ENCODE measurements around the gene CORO7. TPM values are rescaled to one million over a fixed set of nuclear protein-coding genes. Genes with fewer than 3 reads are reported as not detected.
A peak's percentile ranks its signal among the peaks of the same experiment; 100 is the strongest.

The CORO7 gene
- total RNA-seq, 1 experiment from 2014 or later, result 9.2 TPM

DNA sequence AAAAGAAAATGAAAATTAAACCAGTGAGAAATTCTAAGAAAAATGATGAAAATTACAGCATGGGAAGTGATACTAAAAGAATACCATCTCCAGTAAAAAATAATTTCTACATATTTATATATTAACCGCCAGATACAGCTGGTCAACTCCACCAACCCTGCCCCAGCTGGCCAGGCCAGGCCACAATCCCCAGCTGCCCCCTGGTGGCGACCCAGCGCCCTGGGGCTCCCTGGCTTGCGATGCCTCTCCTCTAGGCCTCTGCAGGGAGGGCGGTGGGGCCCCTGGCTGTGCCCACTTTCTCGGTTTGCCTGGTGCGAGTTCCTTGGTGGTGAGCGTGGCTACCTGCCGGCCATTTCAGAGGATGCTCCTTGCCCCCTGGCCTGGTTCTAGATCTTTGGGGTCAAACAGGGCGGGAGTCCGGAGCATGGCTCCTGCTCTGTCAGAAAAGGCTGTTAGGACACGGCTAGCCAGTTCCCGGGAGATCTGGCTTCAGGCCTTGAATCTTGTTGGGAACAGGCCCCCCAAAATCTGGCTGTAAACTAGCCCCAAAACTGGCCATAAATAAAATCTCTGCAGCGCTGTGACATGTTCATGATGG lies 86.0 kb downstream of the CORO7 start:
- Histone ChIP-seq H3K4me3 (no peak overlapping the region), H3K27me3 (no peaks in the 10 kb centered on the region), H3K9me3 (no peaks in the 10 kb centered on the region), H3K36me3 (peaks cover 57% of the 10 kb centered on the region)
- peak; percentile 78 for DNase-seq

DNA sequence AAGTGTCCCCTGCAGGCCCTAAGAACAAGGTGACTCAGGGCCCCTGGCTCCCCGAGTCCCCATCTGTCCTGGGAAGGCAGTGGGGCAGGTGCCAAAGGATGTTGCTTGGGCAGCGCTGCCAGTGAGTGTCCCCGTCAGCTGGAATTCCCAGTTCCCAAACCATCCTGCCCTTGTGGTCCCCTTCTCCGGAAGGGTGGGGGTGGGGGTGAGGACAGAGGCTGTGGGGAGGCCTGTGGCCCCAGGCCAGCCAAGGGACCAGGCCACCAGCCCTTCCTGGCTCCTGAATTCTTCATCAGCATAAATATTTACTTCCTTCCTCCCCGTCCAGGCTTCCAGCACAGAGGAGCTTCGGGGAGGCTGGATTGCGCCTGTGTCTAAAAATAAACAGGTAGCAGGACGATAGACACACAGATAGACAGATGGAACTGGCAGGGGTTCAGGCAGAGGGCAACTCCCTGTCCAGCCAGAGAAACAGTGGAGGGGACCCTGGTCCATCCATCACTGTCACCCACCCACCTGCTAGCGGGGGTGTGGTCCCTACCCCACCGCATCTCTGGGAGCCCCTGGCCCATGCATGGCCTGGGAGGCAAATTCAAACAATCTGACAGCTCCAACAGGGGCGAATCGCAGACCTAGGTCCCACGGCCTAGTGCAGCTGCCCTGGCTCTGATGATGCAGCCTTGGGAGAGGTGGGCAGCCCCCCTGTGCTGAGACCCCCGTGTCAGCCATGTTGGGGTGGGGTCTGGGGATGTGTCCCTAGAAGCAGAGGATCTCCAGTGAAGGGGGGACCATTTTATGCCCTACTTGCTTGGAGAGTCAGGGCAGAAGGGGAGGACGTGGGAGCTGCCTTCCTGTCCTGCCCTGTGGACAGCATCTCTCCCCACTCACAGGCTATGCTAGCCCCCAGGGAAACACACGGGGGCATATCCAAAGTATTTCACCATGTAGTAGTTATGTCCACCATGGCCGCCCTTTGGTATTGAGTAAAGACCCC lies 87.3 kb downstream of the CORO7 start:
- H3K9me3 ChIP-seq, result no peaks in the 10 kb centered on the region
- DNase-seq, result no peak
- peaks cover 49% of the 10 kb centered on the region for H3K36me3 ChIP-seq
- no peak overlapping the region for H3K4me3 ChIP-seq
- no peaks in the 10 kb centered on the region for H3K27me3 ChIP-seq

DNA sequence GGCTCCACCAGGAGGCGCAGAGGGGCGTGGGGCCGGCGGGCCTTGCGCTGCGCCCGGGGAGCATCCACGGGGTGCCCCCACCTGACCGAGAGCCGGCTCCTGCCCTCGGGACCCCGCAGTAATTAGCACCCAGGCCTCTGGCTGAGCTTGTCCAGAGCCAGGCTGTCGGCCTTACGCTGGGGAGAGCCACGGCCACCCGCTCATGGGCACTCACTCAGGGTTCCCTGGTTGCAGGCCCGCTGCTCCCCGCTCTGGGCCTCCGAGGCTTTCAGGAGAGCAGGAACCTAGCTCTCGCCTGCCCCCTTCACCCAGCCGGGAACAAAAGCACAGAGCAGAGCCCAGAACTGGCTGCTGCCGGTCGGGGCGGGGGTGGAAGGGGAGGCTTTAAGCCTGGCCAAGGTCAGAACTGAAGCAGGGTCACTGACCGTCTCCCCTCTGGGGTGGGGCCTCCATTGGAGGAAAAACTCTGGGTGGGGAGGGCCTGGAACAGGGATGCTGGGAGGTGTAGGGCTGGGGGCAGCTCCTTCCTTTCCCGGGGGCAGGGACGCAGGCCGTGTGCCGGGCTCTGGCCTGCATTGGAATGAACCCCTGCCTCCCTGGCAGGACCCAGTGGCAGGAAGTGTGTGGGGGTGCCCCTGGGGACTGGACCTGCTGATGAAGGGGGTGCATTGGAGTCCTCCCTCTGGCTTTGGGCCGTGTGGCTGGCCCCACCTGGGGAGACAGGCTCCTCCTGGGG lies 88.2 kb downstream of the CORO7 start:
- Histone ChIP-seq H3K9me3 (no peaks in the 10 kb centered on the region), H3K4me3 (no peak overlapping the region), H3K27me3 (no peaks in the 10 kb centered on the region), H3K36me3 (peaks cover 41% of the 10 kb centered on the region)
- DNase-seq, result peak; percentile 53

DNA sequence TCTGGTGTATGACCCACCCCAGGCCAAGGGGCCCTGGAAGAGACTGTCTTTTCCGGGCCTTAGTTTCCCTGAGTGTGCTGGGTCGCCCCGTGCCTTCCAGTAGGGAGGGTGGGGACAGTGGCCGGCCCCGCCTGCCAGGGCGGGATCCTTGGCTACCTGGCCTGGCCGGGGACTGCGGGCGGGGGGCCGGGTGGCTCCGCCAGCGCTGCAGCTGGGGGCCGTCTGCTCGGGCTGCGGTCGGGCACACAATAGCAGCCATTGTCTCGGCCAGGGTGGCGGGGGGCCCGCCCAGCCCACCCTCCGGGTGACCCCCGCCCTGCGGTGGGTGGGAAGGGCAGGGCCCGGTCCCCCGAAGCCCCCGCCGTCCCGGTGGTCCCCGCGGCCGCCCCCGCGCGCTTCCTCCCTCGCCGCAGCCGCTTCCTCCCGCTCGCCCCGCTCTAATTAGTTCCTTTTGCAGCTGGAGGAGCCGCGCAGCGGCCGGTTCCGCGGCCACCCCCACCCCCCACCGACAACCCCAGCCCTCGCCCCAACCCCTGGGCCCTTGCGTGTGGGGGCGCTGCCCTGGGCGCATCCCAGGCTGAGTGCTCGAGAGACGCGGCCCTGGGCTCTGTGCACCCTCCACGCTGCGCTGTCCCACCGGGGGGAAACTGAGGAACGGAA lies 88.9 kb downstream of the CORO7 start:
- H3K36me3 ChIP-seq, result peaks cover 39% of the 10 kb centered on the region
- H3K9me3 ChIP-seq, result no peaks in the 10 kb centered on the region
- DNase-seq, result no peak
- no peak overlapping the region for H3K4me3 ChIP-seq
- H3K27me3 ChIP-seq, result no peaks in the 10 kb centered on the region

DNA sequence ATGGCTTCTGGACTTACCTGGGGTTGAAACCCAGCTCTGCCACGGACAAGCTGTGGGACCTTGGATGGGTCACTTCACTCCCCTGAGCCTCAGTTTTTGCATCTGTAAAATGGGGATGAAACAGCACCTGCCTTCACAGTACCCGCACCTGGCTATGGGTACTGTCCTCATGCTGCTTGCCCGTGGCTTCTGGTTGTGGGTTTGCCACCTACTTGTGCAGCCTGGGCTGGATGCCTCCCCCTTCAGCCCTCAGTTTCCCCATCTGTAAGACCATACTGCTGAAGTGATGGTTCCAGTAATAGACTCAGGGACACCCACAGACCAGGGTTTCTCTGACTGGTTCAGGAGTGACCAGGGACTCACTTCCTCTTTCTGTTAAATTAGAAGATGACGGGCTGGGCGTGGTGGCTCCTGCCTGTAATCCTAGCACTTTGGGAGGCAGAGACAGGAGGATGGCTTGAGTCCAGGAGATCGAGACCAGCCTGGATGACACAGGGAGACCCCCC lies 91.1 kb downstream of the CORO7 start:
- DNase-seq, result no peak
- Histone ChIP-seq H3K27me3 (no peaks in the 10 kb centered on the region), H3K4me3 (no peak overlapping the region), H3K9me3 (no peaks in the 10 kb centered on the region), H3K36me3 (peaks cover 24% of the 10 kb centered on the region)

DNA sequence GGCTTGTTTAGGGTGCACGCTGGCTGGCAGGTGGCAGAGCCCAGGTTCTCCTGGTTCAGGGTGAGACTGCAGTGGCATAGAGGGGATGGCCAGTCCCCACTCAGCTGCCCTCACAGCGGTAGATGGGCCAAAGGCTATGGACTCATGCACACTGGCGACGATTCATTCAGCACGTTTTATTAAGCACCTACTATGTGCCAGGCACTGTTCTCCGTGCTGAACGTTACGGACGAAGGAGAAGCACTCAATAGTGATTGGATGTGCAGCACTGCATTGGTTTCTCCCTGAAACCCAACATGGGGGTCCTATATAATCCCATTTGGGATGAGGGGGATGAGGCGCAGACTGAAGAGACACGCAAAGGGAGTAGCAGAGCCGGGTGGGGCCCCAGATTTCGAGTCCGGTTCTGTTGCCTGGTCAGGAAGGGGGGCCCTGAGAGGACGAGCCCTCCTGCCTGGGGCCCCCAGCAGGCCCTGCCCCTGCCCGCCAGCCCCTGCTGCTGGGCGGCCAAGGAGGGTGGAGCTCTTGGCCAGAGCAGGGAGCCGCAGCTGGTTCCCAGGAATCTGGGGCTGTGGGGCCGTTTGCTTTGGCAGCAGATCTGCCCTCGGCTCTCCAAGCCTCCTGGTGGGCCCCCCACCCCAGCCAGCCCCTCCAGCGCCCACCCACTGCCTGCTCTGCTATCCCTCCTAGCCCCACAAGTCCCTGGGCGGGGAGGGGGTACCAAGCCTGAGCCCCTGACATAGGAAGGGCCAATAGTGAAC lies 91.7 kb downstream of the CORO7 start:
- Histone ChIP-seq H3K36me3 (peaks cover 24% of the 10 kb centered on the region), H3K9me3 (no peaks in the 10 kb centered on the region), H3K27me3 (no peaks in the 10 kb centered on the region), H3K4me3 (no peak overlapping the region)
- DNase-seq, result no peak

DNA sequence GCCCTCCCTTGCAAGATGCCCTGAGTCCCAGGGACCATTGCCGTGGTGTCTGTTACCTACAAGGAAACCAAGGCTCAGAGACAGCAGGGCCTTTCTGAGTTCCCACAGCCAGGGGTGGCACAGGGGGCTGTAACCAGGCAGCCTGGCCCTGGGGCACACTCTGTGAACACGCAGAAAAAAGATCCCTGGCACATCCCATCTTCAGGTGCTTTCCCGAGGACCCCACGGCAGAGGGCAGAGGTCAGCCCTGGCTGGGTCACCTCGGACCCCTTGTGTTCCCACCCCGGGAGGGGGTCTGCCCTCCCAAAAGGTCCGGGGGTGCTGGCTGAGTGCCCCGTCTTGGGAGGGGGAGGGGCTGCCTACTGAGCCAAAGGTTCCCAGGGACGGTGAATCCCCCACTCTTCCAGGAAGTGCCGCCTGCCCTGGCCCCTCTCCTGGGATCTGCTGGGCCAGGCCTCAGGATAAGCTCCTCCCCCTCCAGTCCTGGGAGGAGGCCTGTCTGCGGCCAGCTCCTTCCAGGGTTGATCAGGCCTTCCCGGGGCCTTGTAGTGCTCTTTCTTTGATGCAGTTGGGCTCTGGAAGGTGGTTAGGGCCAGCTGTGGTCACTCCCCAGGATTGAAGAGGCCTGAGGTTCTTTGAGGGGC lies 92.4 kb downstream of the CORO7 start:
- no peak overlapping the region for H3K4me3 ChIP-seq
- no peaks in the 10 kb centered on the region for H3K9me3 ChIP-seq
- H3K27me3 ChIP-seq, result no peaks in the 10 kb centered on the region
- DNase-seq, result peak; percentile 53
- peaks cover 19% of the 10 kb centered on the region for H3K36me3 ChIP-seq

DNA sequence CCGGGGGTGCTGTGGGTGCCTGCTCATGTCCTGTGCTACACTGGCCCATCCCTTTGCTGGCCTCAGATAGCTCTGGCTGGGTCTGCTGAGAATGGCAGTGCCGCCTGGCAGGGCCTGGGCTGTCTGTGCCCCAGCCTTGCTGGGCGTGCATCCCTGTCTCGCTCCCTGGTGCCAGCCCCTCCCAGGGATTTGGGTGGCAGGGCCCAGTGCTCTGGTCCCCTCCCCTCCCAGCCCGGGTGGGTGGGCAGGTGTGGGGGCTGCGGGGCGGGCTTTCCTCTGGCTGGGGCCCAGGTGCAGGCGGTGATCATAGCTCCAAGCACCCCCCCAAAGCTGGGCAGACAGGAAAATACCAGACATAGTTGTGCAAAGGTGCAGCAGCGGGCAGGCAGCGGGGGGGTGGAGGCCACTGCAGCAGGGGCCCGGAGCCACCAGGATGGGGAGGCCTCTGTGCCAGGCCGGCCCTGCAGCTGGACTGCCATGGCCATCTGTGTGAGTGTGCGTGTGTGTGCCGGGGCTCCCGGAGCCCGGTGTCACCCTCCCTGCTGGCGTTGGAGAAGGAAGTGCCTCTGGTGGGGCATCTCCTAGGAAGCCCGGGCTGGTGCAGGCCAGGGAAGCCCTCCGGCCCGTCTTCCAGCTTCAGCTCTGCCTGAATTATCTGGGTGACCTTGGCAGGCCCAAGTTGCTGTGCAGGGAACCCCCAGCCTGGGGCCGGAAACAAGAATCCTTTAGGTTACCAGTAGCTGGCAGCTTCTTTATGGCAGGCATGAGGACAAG lies 93.1 kb downstream of the CORO7 start:
- H3K27me3 ChIP-seq, result no peaks in the 10 kb centered on the region
- DNase-seq, result no peak
- H3K9me3 ChIP-seq, result no peaks in the 10 kb centered on the region
- no peak overlapping the region for H3K4me3 ChIP-seq
- peaks cover 17% of the 10 kb centered on the region for H3K36me3 ChIP-seq

DNA sequence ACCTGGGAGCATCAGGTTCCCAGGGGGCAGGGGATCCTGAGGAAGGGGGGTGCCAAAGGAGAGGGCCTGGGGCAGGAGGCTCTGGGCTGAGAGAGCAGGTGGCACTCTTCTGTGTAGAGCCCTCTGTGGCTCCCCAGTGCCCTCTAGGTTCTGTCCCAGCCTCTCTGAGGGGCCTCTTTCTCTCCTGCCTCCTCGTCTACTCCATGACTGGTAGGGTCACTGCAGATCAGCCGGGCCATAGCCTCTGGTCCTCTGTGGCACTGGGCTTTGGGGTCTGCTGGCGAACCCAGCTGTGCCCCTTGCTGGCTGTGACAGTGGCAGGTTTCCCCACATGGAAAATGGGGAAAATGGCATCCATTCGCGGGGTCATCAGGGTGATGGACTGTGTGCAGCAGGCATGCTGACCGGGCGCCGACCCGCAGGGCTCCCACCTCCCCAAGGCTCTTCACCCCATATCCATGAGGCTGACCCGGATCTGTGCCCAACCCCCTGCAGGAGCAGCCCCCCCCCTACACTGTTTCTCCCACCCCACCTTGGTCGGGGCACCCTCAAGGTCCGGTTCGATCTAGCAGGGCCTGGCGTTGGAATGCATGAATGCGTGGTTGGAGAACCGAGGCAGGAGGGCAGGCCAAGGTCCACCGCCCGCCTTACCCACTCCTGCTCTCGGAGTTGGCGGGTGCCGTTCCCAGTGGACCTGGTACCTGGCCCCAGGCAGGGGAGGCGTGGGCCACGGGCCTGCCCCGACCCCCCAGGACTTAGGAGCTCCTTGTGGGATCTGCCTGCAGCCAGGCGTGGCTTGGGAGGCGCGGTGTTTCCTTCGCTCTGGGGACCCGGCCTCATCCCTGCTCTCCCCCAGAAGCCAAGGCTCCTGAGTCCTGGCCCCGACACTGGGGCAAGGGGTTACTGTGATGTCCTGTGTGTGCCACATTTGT lies 94.0 kb downstream of the CORO7 start:
- Histone ChIP-seq H3K36me3 (peaks cover 17% of the 10 kb centered on the region), H3K27me3 (no peaks in the 10 kb centered on the region), H3K9me3 (no peaks in the 10 kb centered on the region), H3K4me3 (no peak overlapping the region)
- DNase-seq, result no peak

DNA sequence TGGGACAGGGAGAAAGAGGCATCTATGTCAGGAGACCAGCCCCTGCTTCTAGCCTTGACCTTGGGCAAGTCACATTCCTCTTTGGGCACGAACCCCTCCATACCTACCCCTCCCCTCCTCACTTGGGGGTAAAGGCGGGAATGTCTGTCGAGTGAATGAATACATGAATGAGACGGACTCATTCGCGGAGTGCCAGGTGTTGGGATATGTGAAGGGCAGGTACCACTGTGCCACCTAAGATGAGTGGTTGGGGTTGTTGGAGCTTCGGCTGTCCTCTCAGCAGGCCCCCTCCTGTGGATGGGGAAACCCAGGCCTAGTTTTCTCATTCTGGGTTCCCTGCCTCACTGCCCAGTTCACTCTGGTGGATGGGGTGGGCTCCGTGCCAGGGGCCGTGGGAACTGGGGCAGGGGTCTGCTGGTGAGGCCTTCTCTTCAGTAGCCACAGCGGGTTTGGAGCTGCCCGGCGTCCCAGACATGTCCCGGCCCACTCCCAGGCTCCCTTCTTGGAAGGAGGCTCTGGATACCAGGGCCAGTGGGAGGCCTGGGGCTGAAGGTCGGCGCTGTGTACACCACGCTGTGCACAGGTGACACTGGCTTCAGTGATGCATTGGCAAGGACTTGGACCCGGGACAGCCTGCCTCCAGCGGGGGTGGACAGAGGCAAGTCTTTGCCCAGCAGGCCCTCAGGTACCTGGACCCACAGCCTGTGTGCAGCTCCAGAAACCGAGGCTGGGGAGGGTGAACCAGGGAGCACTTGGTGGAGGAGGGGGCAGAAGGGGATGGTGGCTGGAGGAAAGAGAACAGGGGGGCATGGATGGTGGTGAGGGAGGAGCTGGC lies 94.9 kb downstream of the CORO7 start:
- H3K27me3 ChIP-seq, result no peaks in the 10 kb centered on the region
- DNase-seq, result no peak
- H3K36me3 ChIP-seq, result peaks cover 13% of the 10 kb centered on the region
- no peaks in the 10 kb centered on the region for H3K9me3 ChIP-seq
- no peak overlapping the region for H3K4me3 ChIP-seq

DNA sequence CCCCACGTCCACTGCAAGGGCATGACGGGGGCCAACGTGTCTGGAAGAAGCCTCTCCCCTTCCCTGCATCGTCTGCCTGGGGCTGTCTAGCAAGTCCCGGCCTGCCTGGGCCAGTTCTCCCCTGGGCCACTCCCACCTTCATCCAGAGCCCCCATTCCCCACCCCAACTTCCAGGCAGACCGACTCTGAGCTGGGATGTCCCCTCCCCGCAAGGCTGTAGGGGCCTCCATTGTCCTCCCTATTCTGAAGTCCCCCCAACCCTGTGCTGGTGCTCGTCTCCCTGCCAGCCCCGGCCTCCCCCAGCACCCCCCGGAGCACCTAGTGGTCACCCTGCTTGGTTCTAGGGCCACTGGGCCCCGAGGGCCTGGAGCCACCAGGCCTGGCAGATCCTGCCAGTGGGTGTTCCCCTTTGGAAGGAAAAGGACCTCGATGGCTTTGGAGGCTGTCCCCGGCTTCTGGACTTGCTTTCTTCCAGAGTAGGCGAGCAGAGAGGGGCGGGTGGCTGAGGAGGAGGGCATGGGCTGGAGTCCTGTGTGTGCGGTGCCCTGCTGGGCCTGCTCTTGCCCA lies 95.7 kb downstream of the CORO7 start:
- H3K36me3 ChIP-seq, result peaks cover 13% of the 10 kb centered on the region
- H3K9me3 ChIP-seq, result no peaks in the 10 kb centered on the region
- H3K4me3 ChIP-seq, result no peak overlapping the region
- no peaks in the 10 kb centered on the region for H3K27me3 ChIP-seq
- DNase-seq, result no peak

DNA sequence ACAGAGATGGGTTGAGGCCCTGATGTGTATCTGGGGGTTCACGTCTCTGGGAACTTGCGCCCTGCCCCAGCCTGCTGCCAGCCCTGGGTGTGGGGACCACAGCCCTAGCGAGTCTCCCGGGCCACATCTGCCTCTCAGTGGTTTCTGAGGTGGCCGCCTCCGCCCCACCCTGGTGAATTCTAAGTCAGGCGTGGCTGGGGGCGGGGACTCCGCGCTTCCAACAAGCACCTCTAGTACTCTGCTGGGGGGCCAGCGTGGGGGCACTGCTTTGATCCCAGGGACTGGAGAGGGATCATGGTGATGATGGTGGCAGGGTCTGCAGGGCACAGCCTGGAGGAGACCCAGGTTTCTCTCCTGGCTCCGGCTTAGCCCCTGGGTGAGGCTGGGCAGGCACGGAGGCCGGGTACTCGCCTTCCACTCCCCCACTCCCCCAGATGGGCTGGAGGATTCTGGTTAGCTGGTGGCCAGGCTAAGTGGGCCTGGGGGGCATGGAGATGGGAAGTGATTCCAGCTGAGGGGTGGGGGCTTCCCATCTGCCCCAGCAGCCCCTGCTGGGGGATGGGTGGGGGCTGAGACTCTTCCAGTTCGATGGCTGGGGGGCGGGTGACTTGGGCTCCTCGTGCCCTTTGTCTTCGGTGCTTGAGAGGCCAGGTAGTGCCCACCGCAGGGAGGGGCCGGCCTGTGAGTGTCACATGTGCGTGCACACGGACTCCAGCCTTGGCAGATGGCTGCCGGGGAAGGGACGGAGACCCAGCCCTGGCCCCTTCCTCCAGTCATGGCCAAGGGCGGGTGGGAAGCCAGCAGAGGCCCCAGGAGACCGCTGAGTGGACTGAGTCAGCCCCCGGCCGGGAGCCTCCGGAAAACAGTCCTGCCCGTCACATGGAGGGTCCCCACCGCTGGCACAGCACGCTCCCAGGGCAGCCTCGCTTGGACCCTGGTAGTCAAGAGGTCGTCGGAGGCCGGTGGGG lies 96.7 kb downstream of the CORO7 start:
- DNase-seq, result no peak
- H3K9me3 ChIP-seq, result no peaks in the 10 kb centered on the region
- peaks cover 8% of the 10 kb centered on the region for H3K36me3 ChIP-seq
- no peaks in the 10 kb centered on the region for H3K27me3 ChIP-seq
- H3K4me3 ChIP-seq, result no peak overlapping the region

Measured in MG63 (cell line).